ENCODE data around the gene HSBP1L1. TPM values are rescaled to one million over a fixed set of nuclear protein-coding genes. Genes with fewer than 3 reads are reported as not detected.

Gene HSBP1L1
- total and polyA plus RNA-seq, 2 of the 8 experiments (the other 6 are each of a cell fraction or from before 2014, with no cell fraction given) = 1.0 to 1.3 TPM

DNA sequence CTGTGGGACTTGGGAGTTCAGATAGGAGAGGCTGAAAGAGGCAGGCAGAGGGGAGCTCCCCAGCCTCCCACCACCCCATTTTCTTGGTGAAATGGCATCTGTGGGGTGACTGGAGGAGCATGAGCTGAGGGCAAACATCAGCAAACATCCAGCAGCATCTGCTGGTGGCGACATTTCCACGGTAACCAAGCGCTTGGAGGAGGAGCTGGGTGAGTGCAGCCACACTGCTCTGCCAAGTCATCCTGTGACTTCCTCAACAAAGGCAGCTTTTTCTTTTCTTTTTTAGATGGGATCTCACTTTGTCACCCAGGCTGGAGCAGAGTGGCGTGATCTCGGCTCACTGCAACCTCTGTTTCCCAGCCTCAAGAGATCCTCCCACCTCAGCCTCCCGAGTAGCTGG lies 18.3 kb downstream of the HSBP1L1 start:
- Histone ChIP-seq H3K36me3 (ENCODE audit: control insufficient read depth in 2 of 4, insufficient read depth in 4 of 4, low read length in 3 of 4) (peaks cover 3 to 27% (median 8%) of the 10 kb centered on the region in 4 experiments; a peak in 5 of 8 replicates), H4K91ac (replicated peaks; ENCODE audit: insufficient read length, low read length) (no peak overlapping the region), H3K79me1 (ENCODE audit: low read depth, low read length) (peaks cover 17% of the 10 kb centered on the region; the same call in 1 of the 2 replicates), H2AFZ (ENCODE audit: low read length) (no peak overlapping the region), H4K20me1 (replicated peaks in 1 of 2; ENCODE audit: control insufficient read depth in 1 of 2, insufficient read depth in 2 of 2, low read length in 2 of 2) (peaks cover 26 to 39% of the 10 kb centered on the region in 2 experiments), H3K79me2 (ENCODE audit: control insufficient read depth in 1 of 2, insufficient read depth in 2 of 2, low read length in 2 of 2) (peaks cover 58 to 100% of the 10 kb centered on the region in 2 experiments), H2BK12ac (ENCODE audit: low read depth, low read length) (no peak overlapping the region), H3K56ac (replicated peaks; ENCODE audit: insufficient read length, low read depth, low read length) (no peak overlapping the region), H3K18ac (ENCODE audit: extremely low read depth, low read length) (no peak overlapping the region), H4K8ac (ENCODE audit: extremely low read depth, insufficient read depth, low read length) (no peak overlapping the region), H2AK5ac (ENCODE audit: low read depth, low read length) (no peak overlapping the region), H3K23me2 (ENCODE audit: low read depth, low read length) (0 out of 2 replicates have a peak, but pooled peaks cover 2% of the 10 kb centered on the region), H3K14ac (ENCODE audit: insufficient read length) (no peak overlapping the region), H3K9me3 (ENCODE audit: insufficient read depth in 2 of 2, low read depth in 1 of 2, low read length in 1 of 2) (no peaks in the 10 kb centered on the region), H3K4ac (replicated peaks; ENCODE audit: insufficient read length, low read depth, low read length) (no peak overlapping the region), H3K27me3 (replicated peaks in 1 of 4; ENCODE audit: control insufficient read depth in 3 of 4, extremely low read depth in 1 of 4, insufficient read depth in 3 of 4, low read length in 3 of 4) (no peaks in the 10 kb centered on the region), H4K5ac (ENCODE audit: insufficient read length, low read depth, low read length) (no peak overlapping the region), H2BK5ac (ENCODE audit: low read depth, low read length) (no peak overlapping the region), H3K4me2 (ENCODE audit: insufficient read depth in 1 of 2, low read depth in 2 of 2, low read length in 2 of 2) (no peak overlapping the region), H3K9ac (replicated peaks in 1 of 4; ENCODE audit: extremely low read depth in 1 of 4, low read depth in 3 of 4, low read length in 3 of 4) (no peak overlapping the region), H3K4me1 (replicated peaks in 1 of 4; ENCODE audit: control insufficient read depth in 3 of 4, insufficient read depth in 4 of 4, low read length in 3 of 4) (peaks cover 0 to 3% (median 0%) of the 10 kb centered on the region in 4 experiments; a peak in 1 of 7 replicates), H2BK15ac (ENCODE audit: low read length) (no peak overlapping the region), H2BK120ac (replicated peaks; ENCODE audit: low read depth, low read length) (no peak overlapping the region), H3K23ac (ENCODE audit: insufficient read length) (no peak overlapping the region), H2BK20ac (ENCODE audit: low read length) (no peak overlapping the region), H3K27ac (ENCODE audit: low read depth, low read length) (no peak overlapping the region), H3K4me3 (ENCODE audit: extremely low read depth in 1 of 4, insufficient read depth in 2 of 4, low read depth in 3 of 4, low read length in 4 of 4) (no peak overlapping the region)
- ChIA-PET POLR2A (ENCODE audit: partially characterized antibody) (interaction anchor here (0.8 to 3.3 kb wide), 4 partner anchors 10 to 35 kb away, joined by 3 to 14 read pairs (median 4); no protein-coding TSS in a partner anchor), CTCF (ENCODE audit: partially characterized antibody) (interaction anchor here (0.8 to 1.9 kb wide), 5 partner anchors 15 to 175 kb away, joined by 3 read pairs; partner anchors contain the start of gene RBFA)
- WGBS, 2 experiments (ENCODE audit: extremely low coverage in 1 of 2, insufficient coverage in 1 of 2, insufficient read length in 1 of 2, insufficient replicate concordance in 2 of 2, low coverage in 1 of 2, low lambda C conversion rate in 2 of 2, missing lambda C conversion rate in 1 of 2) = 88% methylated on average over 6 of the region's 6 CpGs; no CpG with 5 or more reads in 1 of the 2 experiments
- FAIRE-seq (no peak), DNase-seq (ENCODE audit: low read depth in 1 of 2, low spot score in 2 of 2) (no peak)
- TF ChIP-seq, protein P1, sequence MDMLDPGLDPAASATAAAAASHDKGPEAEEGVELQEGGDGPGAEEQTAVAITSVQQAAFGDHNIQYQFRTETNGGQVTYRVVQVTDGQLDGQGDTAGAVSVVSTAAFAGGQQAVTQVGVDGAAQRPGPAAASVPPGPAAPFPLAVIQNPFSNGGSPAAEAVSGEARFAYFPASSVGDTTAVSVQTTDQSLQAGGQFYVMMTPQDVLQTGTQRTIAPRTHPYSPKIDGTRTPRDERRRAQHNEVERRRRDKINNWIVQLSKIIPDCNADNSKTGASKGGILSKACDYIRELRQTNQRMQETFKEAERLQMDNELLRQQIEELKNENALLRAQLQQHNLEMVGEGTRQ (IDR thresholded peaks at IDR 0.05; ENCODE audit: low read length) = no peak
- TF ChIP-seq SIRT6 (IDR thresholded peaks at IDR 0.05; ENCODE audit: low read length) = no peak
- TF ChIP-seq ZNF274 (IDR thresholded peaks at IDR 0.05; ENCODE audit: borderline replicate concordance, extremely low read depth, low read length) = no peak
- TF ChIP-seq, protein P2, sequence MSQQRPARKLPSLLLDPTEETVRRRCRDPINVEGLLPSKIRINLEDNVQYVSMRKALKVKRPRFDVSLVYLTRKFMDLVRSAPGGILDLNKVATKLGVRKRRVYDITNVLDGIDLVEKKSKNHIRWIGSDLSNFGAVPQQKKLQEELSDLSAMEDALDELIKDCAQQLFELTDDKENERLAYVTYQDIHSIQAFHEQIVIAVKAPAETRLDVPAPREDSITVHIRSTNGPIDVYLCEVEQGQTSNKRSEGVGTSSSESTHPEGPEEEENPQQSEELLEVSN (IDR thresholded peaks at IDR 0.05) = no peak
